Thyroid gland (tissue), 4 donors: ENCODE data around the gene OAS3. TPM values are rescaled to one million over a fixed set of nuclear protein-coding genes. Genes with fewer than 3 reads are reported as not detected.

Experiments
- DNase-seq, 2 donors: peaks; one replicate each; pipeline ENCODE4 v3.0.0-alpha.2; 2019
- H3K27ac ChIP-seq, 3 donors: fragments of 200-600 bp; sonication (generic); 1 replicate in 2 of 3; 2 replicates in 1 of 3; pipeline ENCODE4 v1.5.1; 2016 to 2019; ENCODE audit warnings: mild to moderate bottlenecking in 1 of 3, moderate library complexity in 1 of 3
- H3K27me3 ChIP-seq: fragments of 200-600 bp; sonication (generic); one replicate; pipeline ENCODE4 v1.5.1; 2019
- H3K36me3 ChIP-seq, 2 donors: fragments of 200-600 bp; sonication (generic); one replicate each; pipeline ENCODE4 v1.5.1; 2016 to 2019
- H3K4me1 ChIP-seq, 2 donors: fragments of 200-600 bp; sonication (generic); one replicate each; pipeline ENCODE4 v1.5.1; 2017 to 2019
- H3K4me3 ChIP-seq, 3 donors: fragments of 200-600 bp; sonication (generic); replicated peaks in 1 of 3; 1 replicate in 2 of 3; 2 replicates in 1 of 3; pipeline ENCODE4 v1.5.1; 2016; ENCODE audit warnings: mild to moderate bottlenecking in 1 of 3
- H3K9me3 ChIP-seq: fragments of 200-600 bp; sonication (generic); one replicate; pipeline ENCODE4 v1.5.1; 2017
- POLR2A ChIP-seq, 2 donors: fragments of 450-650 bp; IDR thresholded peaks; one replicate each; pipeline ENCODE4 v1.6.1; 2017; ENCODE audit warnings: antibody characterized with exemption in 2 of 2, mild to moderate bottlenecking in 2 of 2, moderate library complexity in 1 of 2
- WGBS, 2 donors: methylation state at CpG; one replicate each; pipeline ENCODE4 v1.1.5; 2017; 5-methylcytosine and 5-hydroxymethylcytosine counted together
- intact Hi-C: fragments of 100-400 bp; cut with DNase I; formaldehyde crosslinking; loops from one replicate; pipeline ENCODE4 v1.15.1; 2023
- total RNA-seq, 4 donors: library from RNA; depleted of rRNA; stranded (reverse); fragments of >200 nt; gene quantifications; one replicate each; pipeline ENCODE4 v1.2.3, GENCODE V29; 2016
- TF ChIP-seq, protein P1 (sequence below), 6 experiments: fragments of 200-600 bp in 3 of 6; fragments of 450-650 bp in 3 of 6; sonication (generic) in 3 of 6; IDR thresholded peaks; one replicate each; pipeline ENCODE4 v1.5.1; 2016 to 2019; ENCODE audit warnings: antibody characterized with exemption in 6 of 6, mild to moderate bottlenecking in 2 of 6, inconsistent platforms in 1 of 6, moderate library complexity in 1 of 6

The OAS3 gene
- total RNA-seq, 4 donors from 2014 or later = 3.0 to 7.4 (median 5.7) TPM

DNA sequence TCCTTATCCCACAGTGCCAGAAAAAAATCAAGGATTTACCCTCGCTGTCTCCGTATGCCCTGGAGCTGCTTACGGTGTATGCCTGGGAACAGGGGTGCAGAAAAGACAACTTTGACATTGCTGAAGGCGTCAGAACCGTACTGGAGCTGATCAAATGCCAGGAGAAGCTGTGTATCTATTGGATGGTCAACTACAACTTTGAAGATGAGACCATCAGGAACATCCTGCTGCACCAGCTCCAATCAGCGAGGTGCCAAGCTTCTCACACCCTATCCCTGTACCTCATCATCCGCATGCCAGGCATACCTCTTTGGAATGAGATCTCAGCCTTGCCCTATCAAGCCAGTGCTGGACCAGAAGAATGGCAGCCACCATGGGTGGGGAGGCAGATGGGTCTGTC lies 59.2 kb downstream of the OAS3 start:
- no peaks in the 10 kb centered on the region for H3K9me3 ChIP-seq
- no peaks in the 10 kb centered on the region for H3K4me1 ChIP-seq
- no peak overlapping the region for H3K4me3 ChIP-seq
- DNase-seq = no peak
- intact Hi-C loops = no loop called here
- WGBS, 2 donors = 88 to 92% methylated on average over 7 of the region's 7 CpGs
- no peak for TF ChIP-seq POLR2A (IDR thresholded peaks at IDR 0.05)
- TF ChIP-seq, protein P1, sequence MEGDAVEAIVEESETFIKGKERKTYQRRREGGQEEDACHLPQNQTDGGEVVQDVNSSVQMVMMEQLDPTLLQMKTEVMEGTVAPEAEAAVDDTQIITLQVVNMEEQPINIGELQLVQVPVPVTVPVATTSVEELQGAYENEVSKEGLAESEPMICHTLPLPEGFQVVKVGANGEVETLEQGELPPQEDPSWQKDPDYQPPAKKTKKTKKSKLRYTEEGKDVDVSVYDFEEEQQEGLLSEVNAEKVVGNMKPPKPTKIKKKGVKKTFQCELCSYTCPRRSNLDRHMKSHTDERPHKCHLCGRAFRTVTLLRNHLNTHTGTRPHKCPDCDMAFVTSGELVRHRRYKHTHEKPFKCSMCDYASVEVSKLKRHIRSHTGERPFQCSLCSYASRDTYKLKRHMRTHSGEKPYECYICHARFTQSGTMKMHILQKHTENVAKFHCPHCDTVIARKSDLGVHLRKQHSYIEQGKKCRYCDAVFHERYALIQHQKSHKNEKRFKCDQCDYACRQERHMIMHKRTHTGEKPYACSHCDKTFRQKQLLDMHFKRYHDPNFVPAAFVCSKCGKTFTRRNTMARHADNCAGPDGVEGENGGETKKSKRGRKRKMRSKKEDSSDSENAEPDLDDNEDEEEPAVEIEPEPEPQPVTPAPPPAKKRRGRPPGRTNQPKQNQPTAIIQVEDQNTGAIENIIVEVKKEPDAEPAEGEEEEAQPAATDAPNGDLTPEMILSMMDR (IDR thresholded peaks at IDR 0.05) = no peak
- no peaks in the 10 kb centered on the region for H3K27me3 ChIP-seq
- no peak overlapping the region for H3K27ac ChIP-seq
- peaks cover 0 to 7% of the 10 kb centered on the region in 2 donors for H3K36me3 ChIP-seq

DNA sequence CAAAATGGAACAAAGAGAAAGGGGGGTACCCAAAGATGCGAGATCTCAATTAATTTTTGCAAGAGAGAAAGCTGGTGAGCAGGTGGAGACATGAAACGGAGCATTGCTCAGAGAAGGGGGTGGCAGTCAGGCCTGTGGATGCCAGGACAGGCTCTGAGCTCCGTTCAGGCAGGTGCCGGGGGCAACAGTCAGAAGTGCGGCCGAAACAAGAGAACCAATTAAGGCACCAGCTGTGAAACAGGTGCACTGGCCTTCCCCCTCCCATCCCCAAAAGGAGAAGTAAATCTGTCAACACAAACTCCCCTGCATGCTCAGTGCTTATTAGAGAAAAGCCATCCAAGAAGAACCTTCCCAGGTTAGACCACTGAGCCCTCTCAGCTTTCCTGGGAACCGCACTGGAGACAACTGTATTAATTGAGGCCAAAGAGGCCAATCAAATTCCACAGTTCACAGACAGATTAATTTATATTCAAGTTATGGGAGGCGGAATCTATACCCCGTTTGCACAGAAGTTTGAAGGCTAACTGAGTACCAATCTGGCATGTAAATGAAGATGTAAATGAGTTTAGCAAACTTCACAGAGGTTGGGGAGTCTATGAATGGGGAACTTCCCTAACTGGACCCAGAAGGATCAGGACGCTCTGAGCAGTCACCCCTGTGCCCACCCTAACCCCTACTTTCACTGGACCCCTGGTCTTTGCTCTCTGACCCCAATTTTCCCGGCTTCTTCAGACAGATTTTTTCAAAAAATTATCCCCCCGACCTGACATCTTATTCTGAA lies 60.9 kb downstream of the OAS3 start:
- H3K4me3 ChIP-seq = no peak overlapping the region
- TF ChIP-seq POLR2A (IDR thresholded peaks at IDR 0.05) = no peak
- TF ChIP-seq, protein P1 (IDR thresholded peaks at IDR 0.05) = no peak
- intact Hi-C loops = no loop called here

DNA sequence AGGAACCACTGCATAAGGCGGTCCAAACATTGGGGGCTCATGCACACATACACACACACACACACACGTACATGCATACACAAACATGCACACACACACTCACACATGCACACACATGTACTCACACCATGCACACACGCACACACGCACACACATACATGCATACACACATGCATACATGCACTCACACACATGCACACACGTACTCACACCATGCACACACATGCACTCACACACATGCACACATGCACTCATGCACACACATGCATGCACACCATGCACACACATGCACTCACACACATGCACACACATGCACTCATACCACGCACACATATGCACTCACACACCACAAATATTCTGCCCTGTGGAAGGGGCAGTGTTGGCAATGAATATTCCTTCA lies 62.2 kb downstream of the OAS3 start:
- no peak for DNase-seq
- WGBS, 2 donors = 96 to 98% methylated on average over 6 of the region's 6 CpGs
- Histone ChIP-seq H3K4me1 (no peaks in the 10 kb centered on the region), H3K9me3 (no peaks in the 10 kb centered on the region), H3K27ac (no peak overlapping the region), H3K36me3 (peaks cover 0 to 7% of the 10 kb centered on the region in 2 donors), H3K27me3 (no peaks in the 10 kb centered on the region), H3K4me3 (no peak overlapping the region)
- intact Hi-C loops = no loop called here
- TF ChIP-seq, protein P1 (IDR thresholded peaks at IDR 0.05) = no peak
- no peak for TF ChIP-seq POLR2A (IDR thresholded peaks at IDR 0.05)

More for the DNA sequence above, 60.9 kb downstream of the OAS3 start:
- DNase-seq = no peak
- H3K9me3 ChIP-seq = no peaks in the 10 kb centered on the region
- 87 to 88% methylated on average over 12 of the region's 12 CpGs for WGBS, 2 donors
- H3K27ac ChIP-seq = no peak overlapping the region
- H3K36me3 ChIP-seq = peaks cover 0 to 7% of the 10 kb centered on the region in 2 donors
- no peaks in the 10 kb centered on the region for H3K4me1 ChIP-seq
- no peaks in the 10 kb centered on the region for H3K27me3 ChIP-seq

DNA sequence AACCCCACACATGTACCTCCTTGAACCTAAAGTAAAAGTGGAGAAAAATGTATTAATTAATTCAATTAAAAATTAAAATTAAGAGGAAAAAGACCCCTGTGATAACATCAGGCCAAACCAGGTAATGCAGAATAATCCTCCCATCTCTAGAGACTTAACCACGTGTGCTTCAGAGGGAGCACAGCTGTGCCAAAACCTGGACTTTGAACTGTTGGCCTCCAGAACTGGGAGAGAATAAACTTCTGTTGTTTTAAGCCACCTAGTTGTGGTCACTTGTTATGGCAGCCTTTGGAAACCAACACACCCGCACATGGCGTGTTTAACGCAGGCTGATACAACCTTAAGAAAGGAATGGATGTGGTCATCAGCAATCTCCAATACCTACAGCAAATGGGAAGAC lies 63.9 kb downstream of the OAS3 start:
- no peak for DNase-seq
- Histone ChIP-seq H3K27me3 (no peaks in the 10 kb centered on the region), H3K4me1 (no peaks in the 10 kb centered on the region), H3K27ac (no peak overlapping the region), H3K9me3 (no peaks in the 10 kb centered on the region), H3K36me3 (peaks cover 0 to 7% of the 10 kb centered on the region in 2 donors), H3K4me3 (no peak overlapping the region)
- intact Hi-C loops = no loop called here
- WGBS, 2 donors = 66 to 68% methylated on average over 4 of the region's 4 CpGs
- no peak for TF ChIP-seq POLR2A (IDR thresholded peaks at IDR 0.05)
- TF ChIP-seq, protein P1 (IDR thresholded peaks at IDR 0.05) = no peak

DNA sequence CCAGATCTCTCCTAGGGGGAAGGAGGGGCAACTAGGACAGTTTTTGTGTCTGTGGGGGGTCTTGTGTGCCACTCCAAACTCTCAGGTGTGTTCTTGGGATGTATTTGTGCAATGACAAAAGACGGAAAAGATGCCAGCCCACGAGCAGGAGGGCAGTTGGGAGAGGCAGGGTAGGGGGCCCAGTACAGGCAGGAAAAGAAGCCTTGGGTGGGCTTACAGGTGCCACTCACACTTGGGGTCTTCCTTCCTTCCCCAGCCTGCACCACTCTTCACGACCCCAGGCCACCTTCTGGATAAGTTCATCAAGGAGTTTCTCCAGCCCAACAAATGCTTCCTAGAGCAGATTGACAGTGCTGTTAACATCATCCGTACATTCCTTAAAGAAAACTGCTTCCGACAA lies 64.4 kb downstream of the OAS3 start:
- DNase-seq = no peak
- Histone ChIP-seq H3K9me3 (no peaks in the 10 kb centered on the region), H3K4me3 (no peak overlapping the region), H3K27ac (no peak overlapping the region), H3K27me3 (no peaks in the 10 kb centered on the region), H3K36me3 (peaks cover 0 to 7% of the 10 kb centered on the region in 2 donors), H3K4me1 (no peaks in the 10 kb centered on the region)
- TF ChIP-seq, protein P1 (IDR thresholded peaks at IDR 0.05) = no peak
- TF ChIP-seq POLR2A (IDR thresholded peaks at IDR 0.05) = no peak
- intact Hi-C loops = no loop called here
- 87 to 89% methylated on average over 5 of the region's 5 CpGs for WGBS, 2 donors
